Cerebellar nuclear complex (tissue), 1 donor: ENCODE data around the gene GMDS.

Experiments
- DNase-seq, 2 experiments: peaks; one replicate each; lab custom pipeline; 2025; lab: John Stamatoyannopoulos, UW

GMDS gene

GRCh38 chr6:1987640-1988039 is 257.8 kb downstream of the GMDS start:
- no peak for DNase-seq

- no peak for DNase-seq
These were observed 258.8 kb downstream of the GMDS start for GRCh38 chr6:1986454-1987243.

GRCh38 chr6:1984346-1984994 is 260.9 kb downstream of the GMDS start:
- DNase-seq, result no peak

- DNase-seq, result no peak
These were observed 261.6 kb downstream of the GMDS start for GRCh38 chr6:1983850-1984249.

- no peak for DNase-seq
These were observed 272.4 kb downstream of the GMDS start for GRCh38 chr6:1972962-1973361.

GRCh38 chr6:1971612-1972011 is 273.8 kb downstream of the GMDS start:
- DNase-seq, result no peak

GRCh38 chr6:1970151-1970561 is 275.2 kb downstream of the GMDS start:
- no peak for DNase-seq

- DNase-seq, result no peak
These were observed 278.7 kb downstream of the GMDS start for GRCh38 chr6:1966713-1967112.

- no peak for DNase-seq
These were observed 279.7 kb downstream of the GMDS start for GRCh38 chr6:1965596-1966224.

GRCh38 chr6:1963596-1963995 is 281.8 kb downstream of the GMDS start:
- no peak for DNase-seq

- DNase-seq, result no peak
These were observed 283.2 kb downstream of the GMDS start for GRCh38 chr6:1962201-1962600.

GRCh38 chr6:1960486-1961142 is 284.8 kb downstream of the GMDS start:
- no peak for DNase-seq

GRCh38 chr6:1958257-1958656 is 287.1 kb downstream of the GMDS start:
- DNase-seq, result no peak

- no peak for DNase-seq
These were observed 287.7 kb downstream of the GMDS start for GRCh38 chr6:1957746-1958145.

GRCh38 chr6:1952740-1953360 is 292.6 kb downstream of the GMDS start:
- DNase-seq, result no peak

GRCh38 chr6:1950631-1951030 is 294.8 kb downstream of the GMDS start:
- DNase-seq, result no peak

GRCh38 chr6:1949538-1949937 is 295.9 kb downstream of the GMDS start:
- DNase-seq, result no peak

GRCh38 chr6:1947922-1948321 is 297.5 kb downstream of the GMDS start:
- no peak for DNase-seq

GRCh38 chr6:1946583-1946982 is 298.8 kb downstream of the GMDS start:
- DNase-seq, result no peak

- DNase-seq, result no peak
These were observed 300.1 kb downstream of the GMDS start for GRCh38 chr6:1945235-1945832.

- DNase-seq, result no peak
These were observed 302.6 kb downstream of the GMDS start for GRCh38 chr6:1942834-1943233.

- DNase-seq, result no peak
These were observed 303.9 kb downstream of the GMDS start for GRCh38 chr6:1941534-1941933.
